NCI-H2107 treated with DMSO at 0.1 percent for 48 hours (cell line): ENCODE results near the gene ERCC5.

Source experiments
- DNase-seq: peaks from one replicate; lab custom pipeline; 2025; ENCODE audit not compliant: unreplicated experiment; lab: John Stamatoyannopoulos, UW

The ERCC5 gene

GRCh38 chr13:102917019-102917418 is 71.2 kb downstream of the ERCC5 start:
- DNase-seq = no peak

GRCh38 chr13:102922184-102922583 is 76.4 kb downstream of the ERCC5 start:
- no peak for DNase-seq
